HG03139 (cell line): ENCODE data around the gene ORC4.

Experiments
- ATAC-seq: cut with Tn5 transposase; IDR thresholded peaks from one replicate; pipeline ENCODE4 v1.9.1; 2021; ENCODE audit not compliant: unreplicated experiment

The ORC4 gene

DNA sequence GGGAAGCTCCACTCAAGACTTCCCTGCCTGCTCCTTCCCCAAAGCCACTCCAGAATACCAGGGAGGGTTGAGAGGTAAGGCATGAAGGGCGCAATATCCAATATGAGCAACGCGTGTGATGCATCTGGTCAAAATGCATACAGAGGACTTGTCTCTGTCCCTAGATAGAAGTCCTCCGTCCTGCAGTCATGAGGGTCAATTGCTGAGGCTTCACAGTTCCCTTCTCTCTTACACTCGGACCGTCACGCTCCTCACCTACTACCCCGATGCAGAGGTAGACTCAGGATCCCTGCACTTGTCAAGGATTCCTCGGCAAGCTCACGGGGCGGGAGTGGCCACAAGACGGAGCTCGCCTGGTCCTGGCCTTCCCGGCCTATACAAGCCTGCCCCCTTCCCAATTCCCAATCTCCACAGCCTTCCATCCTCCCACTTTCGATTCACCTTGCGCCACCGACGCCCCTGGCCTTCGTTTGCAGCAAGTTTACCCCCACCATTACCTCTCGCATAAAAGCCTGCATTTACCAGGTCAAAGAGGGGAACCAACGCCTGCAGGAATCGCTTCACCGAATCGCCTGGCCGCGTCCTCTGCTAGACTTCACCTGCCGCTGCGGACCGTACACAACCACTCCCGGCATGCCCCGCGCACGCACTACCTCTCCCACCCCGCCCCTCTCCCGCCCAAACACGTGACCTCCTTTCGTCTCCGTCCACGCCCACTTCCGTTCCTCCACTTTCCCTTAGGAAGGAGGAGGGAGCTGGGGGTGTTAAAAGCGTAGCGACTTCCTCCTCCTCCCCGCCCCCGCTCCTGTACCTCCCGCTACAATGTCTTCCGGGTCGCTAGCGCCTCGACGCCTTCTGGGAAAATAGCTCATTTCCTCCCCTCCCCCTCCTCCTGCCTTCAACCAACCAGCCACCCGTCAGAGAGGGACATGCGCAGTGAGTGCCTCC lies at the start of gene ORC4:
Gene ORC4 (minus strand): TSS at position 627 of the 948 bp plus-strand sequence. CDS start 44,779 bp downstream, outside the sequence.
- ATAC-seq = peak; percentile 80

DNA sequence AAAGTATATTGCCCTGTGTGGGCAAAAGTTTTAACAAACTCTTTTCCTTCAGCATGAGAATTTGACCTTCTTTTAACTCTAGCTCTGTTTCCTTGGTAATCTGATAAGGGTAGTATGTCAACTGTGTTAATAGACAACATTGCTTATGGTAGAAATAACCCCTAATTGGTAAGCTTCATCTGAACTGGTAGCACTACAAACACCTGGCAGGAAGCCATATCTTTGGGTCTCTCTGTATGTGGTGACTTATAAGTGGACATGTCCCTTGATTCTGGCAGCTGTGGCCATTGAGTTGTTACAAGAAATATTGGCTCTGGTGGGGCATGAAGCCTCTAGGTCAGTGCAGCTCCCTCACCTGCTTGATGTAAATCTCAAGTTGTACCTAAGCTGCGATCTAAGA lies 47.3 kb upstream of the ORC4 start:
- ATAC-seq = no peak

DNA sequence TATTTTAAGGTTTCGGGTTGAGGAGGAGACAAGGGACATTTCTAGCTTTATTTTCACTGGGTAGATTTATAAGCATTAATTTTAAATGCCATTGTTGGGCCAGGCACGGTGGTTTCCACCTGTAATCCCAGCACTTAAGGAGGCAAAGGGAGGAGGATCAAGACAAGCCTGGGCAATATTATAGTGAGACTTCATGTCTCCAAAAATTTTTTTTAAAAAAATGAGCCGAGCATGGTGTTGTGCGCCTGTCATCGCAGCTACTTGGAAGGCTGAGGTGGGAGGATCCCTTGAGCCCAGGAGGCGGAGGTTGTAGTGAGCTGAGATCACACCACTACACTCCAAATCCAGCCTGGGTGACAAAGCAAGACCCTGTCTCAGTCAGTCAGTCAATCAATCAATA lies 45.4 kb upstream of the ORC4 start:
- ATAC-seq = no peak

DNA sequence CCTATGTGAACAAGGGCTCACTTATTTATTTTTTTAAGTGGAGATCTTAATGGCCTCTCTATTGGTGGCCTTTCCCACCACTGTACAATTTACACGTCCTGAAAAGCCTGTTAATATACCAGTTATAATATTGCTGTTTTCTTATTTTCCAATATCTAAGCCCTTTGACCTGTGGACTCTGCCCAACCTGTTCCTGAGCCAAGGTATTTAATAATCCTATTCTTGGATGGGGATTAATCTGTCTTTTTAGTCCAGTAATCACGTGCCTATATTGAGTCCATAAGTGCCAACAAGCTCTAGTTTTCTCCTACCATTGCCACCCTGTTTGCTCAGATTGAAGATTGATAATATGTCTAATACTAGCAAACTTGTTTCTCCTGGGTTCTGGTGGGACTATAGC lies 43.1 kb upstream of the ORC4 start:
- no peak for ATAC-seq

DNA sequence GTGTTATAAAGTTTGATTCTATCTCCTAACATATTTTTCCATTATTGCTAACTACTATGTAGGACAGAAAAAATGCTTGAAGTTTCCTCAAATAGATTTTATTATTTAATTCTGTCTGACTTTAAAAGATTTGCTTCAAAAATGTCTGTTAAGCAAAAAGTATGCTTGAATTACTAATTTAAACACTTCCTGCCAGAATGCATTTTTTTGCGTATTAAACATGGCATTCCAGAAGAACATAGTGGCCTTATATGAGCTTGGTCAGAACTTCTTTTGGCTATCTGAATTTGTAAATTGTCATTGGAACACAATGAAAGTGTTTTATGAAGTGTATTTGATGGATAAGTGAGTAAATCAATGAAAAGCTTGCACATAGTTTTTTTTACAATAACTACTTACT lies 38.1 kb upstream of the ORC4 start:
- no peak for ATAC-seq

DNA sequence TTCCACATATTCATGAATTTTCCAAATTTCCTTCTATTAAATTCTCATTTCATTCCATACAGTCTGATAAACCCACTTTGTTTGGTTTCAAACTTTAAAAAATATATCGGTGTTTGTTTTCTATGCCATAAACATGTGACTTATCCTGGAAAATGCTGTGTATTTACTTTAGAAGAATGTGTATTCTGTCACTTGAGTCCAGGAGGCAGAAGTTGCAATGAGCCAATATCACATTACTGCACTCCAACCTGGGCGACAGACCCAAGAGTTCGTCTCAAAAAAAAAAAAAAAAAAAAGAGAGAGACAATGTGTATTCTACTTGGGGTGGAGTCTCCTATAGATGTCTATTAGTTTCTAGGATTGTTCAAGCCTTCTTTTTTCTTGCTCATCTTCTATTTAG lies 32.1 kb upstream of the ORC4 start:
- no peak for ATAC-seq

DNA sequence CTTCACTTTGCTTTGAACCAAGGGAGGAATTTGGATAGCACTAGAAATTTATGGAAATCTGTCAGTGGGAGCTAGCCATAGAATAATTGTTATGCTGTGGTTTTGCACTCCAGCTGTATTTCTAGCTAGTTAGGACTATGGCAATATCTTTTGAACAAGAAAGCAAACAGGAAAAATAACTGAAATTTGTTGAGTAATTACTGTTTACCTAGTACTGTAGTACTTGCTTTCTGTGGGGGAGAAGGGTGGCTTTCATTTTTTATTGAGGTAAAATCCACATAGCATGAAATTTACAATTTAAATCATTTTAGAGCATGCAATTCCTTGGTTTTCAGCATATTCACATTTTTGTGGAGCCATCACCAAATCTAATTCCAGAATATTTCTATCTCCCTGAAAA lies 28.7 kb upstream of the ORC4 start:
- ATAC-seq = no peak

DNA sequence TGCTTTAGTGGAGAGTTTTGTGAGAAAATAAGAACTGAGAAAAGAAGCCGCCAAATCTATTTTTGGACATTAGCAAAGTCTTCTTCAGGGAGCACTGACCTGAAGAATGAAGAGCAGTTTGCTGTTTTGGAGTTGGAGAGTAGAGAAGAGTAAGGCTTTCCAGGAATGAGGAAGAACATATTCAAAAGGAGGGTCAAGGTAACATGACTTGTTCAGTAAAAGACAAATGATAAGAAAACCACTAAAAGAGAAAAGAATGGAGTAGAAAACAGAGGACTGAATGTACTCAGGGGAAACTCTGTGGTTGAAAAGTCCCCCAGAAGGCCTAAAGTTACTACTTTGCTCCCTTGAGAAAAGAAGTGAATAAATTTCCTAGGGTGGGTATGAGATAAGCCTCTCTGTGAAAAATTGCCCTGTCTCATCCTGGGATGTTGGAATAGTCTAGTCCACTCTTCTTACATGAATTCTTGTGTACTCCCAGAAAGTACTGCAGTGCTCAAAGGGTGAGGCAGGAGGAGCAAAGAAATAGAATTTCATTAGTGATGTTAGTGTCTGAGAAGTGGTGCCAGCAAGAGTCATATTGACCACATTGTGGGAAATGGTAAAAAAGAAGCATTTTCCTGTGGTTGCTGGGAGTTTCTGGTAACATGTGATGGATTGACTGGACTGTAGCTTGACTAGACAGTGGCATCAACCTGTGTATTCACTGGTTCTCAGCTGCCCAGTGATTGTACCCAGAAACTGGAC lies 28.1 kb upstream of the ORC4 start:
- peak; percentile 58 for ATAC-seq

DNA sequence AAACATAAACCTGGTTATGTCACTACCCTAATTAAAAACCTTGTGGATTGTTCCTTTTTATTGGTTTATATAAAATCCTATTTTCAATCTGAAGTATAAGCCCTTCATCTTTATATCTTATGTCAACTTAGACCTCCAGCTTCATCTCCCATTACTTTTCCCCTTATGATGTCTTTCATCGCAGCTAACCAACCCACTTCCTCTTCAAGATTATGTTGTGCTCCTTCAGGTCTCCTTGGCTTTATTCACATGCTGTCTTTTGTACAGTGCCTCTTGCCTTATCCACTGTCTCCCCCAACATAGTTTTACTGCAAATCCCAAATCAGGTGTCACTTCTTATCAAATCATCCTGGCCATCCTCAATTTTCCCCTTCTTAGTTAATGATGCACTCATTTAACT lies 26.3 kb upstream of the ORC4 start:
- no peak for ATAC-seq

DNA sequence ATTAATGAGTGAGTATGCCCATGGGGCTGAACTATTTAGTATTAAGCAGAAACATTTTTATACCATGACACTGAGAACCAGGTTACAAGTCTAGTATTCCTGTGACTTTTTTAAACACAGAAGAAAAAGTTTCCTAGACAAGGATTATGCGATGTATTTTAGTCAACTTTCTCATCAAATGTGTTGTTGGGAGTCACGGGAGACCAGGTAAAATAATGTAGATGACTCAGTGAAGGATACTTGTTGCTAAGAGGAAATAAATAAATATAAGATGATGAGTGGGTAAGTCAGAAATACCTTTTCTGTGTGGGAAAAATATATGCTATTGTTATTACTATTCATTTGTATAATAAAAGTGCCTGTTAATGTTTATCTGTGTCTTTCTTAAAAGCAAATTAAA lies 23.8 kb upstream of the ORC4 start:
- ATAC-seq = no peak

DNA sequence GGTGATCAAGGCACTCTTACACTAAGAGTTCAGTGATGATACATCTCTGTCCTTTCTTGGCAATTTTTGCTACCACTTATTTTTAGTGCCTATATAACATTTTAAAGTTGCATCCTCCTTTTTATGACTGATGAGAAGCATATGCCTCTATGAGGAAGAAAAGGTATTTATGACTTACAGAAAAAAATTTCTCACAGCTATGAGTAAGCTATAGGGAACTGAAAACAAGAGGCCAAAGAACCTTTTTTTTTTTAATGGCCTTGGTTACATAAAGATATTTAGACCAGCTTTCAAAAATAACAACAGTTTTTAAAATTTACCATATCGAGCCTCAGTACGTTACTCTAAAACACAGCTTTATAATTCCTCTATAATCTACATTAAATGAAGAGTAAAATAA lies 21.7 kb upstream of the ORC4 start:
- peak; percentile 58 for ATAC-seq

DNA sequence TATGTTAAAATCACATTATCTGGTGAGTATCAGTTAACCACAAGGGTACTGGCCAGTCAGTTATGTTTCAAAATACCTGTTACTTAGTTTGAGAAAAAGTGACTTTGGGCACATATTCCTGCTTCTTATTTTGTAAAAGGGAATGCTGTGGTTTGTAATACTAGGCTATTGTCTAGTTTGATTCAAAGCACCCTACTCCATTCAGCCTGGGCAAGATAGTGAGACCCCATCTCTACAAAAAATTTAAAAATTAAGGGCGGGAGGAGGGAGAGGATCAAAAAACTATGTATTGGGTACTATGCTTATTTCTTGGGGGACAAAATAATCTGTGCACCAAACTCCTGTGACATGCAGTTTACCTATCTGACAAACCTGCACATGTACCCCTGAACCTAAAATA lies 19.2 kb upstream of the ORC4 start:
- ATAC-seq = no peak

DNA sequence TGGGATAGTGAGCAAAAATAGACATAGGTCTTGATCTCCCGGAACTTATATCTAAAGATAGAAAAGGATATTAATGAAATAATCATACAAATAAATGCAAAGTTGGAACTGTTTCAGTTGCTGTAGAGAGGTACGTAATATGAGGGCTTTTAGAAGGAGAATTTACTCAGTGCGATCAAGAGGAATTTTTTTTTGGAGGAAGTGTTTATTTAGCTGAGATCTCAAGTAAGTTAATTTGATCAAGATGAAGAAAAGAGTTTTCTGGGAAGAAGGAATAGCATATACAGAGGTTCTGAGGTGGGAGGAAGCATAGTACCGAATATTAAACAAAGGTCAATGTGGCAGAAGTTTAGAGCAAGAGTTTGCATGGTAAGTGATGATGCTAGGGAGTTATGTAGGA lies 11.7 kb upstream of the ORC4 start:
- no peak for ATAC-seq

DNA sequence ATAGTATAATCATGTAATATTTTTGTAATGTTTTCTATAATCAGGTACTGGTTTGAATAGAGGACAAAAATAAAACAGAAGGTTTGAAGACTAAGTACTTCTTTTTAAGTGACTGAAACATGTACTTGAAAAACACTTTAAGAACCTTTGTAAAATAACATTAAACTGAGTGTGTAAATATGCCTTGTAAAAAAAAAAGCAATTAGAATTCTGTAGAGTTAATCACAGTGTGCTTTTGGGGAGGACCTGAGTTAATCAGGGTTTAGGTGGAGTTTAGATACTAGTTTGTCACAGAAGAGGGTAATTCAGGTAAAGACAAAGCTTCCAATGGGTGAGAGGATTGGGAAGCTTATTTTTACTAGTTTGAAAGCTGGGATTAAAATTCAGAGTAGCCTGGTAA lies 10.6 kb upstream of the ORC4 start:
- ATAC-seq = no peak

DNA sequence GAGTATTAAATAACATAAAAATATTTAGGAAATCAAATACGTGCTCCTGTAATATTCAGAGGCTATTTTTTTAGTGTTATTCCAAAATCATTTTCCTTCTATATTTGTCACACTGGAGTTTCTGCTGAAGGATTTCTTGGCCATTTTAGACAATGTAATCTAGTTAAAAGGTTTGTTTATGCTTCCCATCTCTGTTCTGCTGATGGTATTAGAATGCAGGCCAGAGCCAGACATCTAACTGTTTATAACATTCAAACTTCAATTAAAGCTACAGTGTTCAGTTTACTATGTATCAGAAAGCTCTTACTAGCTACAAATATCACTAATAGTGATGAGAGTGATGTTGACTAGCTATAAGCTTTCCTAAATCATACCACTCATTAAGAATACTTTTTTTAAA lies 8.2 kb upstream of the ORC4 start:
- no peak for ATAC-seq

DNA sequence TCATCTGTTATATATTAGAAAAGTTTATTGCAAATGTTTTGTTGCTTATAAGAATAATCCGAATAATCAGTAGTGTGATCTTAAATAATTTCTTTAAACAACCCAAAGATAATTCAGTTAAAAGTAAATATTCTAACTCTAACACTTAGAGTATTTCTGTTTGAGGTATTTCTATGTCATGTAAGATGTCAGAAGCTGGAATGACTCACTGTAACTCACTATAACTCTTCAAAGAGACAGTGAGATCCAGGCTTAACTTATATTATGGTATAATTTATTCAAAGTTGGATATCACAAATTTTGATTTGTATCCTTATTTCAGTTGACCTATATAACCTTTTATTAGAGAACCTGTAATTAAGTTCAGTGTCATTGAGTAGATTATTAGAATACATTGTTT lies 7.3 kb upstream of the ORC4 start:
- no peak for ATAC-seq

DNA sequence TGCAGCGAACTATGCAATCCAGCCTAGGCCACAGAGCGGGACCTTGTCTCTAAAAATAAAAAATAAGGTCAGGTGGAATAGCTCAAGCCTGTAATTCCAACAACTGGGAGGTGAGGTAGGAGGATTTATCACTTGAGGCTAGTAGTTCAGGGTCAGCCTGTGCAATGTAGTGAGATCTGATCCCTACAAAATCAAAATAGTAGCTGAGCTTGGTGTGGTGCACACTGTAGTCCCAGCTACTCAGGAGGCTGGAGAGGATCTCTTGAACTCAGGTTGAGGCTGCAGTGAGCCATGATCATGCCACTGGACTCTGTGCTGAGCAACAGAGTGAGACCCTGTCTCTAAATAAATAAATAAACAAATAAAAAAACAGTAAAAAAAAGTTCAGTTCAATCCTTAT lies 6.0 kb upstream of the ORC4 start:
- no peak for ATAC-seq

DNA sequence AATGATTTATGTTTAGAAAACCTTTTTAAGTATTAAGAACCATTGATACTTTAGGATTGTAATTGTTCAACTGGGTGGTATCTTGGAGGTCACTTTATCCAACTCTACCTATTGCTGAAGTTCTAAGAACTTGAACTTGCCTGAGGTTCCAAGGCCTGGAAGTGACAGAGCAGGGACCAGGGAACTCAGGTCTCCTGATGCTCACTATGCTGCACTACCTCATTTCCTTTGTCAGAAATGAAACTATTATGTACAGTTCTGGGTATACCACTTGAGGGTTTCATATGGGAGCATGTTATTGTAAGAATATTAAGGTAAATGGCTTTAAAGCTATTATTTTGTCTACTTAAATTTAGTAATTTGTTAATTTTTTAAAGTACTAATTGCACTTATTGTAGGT lies 3.3 kb upstream of the ORC4 start:
- peak; percentile 27 for ATAC-seq

DNA sequence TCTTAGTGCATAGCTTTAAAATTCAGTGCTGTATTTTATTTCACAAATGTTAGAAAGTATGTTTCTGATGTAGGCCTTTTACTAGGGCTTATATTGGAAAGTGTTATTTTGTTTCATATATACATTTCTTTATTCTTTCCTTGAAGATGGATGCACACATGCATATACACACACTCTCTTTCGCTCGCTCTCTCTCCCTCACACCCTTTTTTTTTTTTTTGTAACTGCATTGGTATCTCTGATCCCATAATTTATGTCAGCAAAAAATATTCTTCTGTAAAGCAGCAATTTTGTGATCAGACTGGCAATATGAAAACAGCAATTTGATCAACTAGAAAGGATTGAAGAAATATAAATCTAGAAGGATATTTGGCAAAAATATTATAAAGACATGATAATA lies 2.3 kb upstream of the ORC4 start:
- no peak for ATAC-seq

DNA sequence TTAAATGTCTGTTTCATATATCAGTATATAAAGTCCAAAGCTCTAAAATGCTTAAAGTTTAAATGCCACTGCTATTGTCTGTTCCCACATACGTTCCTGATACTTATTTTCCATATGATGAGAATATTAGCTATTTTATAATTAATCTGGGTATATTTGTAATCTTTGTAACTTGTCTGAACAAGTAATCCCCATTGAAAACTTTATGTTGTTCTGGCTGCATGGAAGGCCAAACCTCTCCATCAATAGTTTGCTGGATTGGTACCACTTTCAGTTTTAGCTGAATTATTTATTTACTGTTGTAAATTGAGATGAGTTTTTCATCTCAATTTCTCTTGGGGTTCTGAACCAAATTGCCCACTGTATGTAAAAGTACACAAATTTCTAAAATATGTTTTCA lies 1.8 kb upstream of the ORC4 start:
- ATAC-seq = no peak

DNA sequence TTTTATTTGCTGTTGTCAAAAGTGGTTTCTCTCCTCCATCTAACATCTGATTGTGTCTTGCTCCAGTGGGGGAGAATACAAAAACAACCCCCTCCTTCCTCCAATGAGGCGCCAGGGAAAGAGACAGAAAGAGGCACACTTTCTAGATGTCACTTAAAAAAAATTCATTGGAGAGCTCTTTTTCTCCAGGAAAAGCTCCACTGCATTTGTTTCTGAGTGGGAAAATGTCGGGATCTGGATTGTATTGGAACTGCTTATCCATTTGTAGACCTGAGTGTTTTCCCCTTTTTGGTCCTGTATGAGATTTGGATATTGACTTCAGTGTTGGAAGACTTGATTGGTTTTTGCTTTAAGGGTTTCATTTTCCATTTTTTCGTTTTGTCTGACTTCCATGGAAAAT lies 1.3 kb upstream of the ORC4 start:
- no peak for ATAC-seq
